H4 (cell line): ENCODE measurements around the gene PCARE. TPM values are rescaled to one million over a fixed set of nuclear protein-coding genes. Genes with fewer than 3 reads are reported as not detected.

Experiments
- DNase-seq: peaks from one replicate; pipeline ENCODE4 v3.0.0-alpha.2; 2015; ENCODE audit warnings: low spot score
- total RNA-seq: library from RNA; depleted of rRNA; stranded (reverse); fragments of >200 nt; shearing (Covaris generic); gene quantifications from 2 replicates; pipeline ENCODE4 v1.2.3, GENCODE V29; 2014

The PCARE gene
- total RNA-seq, 1 experiment from 2014 or later = not detected

DNA sequence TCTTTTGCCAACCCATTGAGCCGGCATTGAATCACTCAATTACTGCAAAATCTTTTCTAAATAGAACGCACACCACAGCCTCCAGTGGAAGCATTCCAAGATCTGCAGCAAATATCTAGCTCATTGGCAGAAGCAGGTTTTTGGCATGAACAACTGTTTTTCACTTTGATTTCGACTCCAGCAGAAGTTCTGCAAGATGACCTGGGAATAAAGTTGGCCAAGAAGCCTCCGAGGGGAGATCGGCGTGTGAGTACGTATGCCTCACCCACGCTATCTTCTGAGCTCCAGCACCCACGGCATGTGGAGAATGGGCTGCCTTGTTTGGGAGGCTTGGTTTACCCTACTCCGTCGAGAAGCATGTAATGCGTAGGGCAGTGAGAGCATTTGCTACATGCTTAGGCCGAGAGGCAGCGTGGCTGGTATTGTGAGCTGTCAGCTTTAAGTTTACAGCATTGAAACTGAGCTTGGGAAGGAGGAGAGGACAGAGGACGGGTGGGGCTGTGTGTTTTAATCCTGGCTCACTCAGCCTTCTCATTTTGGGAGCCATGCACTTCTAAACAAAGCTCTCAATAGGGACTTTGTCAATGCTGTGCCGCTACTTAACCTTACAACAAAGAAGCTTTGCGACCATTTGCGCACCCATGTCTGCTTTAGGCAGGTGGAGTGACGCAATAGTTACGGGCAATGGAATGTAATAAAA is 10.5 kb downstream of the PCARE start:
- no peak for DNase-seq

DNA sequence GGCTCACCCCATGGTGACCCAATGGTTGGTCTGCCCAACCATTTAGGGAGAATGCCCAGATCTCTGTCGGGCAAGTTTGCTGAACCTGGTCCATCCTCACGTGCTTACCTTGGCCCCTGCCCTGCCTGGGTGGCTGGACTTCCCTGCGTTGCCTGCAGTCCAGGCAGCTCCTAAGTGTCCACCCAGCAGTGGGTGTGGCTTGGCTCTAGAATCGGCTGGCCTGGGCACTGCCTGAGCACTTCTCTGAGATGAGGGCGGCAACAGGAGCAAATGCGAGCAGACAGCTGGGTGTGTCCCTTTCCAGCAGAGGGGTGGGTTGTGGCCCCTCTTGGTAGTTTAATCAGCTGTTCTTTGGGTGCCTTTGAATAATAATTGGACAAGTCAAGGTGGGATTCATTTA is 11.3 kb downstream of the PCARE start:
- no peak for DNase-seq

DNA sequence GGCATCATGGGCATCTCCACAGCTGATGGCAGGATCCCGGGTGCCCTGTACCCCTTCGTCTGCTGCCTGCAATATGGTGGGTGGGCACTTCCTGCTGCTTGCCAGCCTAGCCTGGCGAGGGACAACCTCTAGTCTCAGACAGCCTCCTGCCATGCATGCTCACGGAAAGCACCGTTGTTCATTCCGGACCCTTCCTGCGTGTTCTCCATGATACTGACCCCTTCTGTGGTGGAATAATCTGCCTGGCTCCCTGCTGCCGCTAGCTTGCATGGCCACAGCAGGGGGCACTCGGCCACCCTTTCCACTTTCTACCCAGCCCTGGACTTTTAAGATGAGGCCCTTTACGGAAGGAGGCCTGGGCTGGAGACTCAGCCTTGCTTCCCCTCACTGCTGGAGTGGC is 12.0 kb downstream of the PCARE start:
- no peak for DNase-seq

DNA sequence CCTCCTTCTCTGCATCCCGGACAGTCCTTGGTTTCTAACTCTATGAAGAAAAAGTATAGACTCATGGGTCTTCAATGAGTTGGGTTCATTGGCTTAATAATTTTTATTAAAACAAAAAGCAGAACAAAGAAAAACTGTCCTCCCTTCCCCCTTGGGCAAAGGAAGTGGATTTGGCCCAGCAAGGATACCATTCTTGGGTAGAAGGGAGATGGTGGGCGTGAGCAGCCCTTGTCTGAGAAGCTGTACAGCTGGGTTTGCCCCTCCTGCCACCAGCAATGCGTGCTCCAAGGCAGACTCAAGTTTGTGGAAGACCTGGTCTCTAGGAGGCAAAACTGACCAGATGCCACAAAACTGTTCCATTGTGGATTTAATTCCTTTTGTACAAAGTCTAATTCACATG is 12.7 kb downstream of the PCARE start:
- DNase-seq = no peak

DNA sequence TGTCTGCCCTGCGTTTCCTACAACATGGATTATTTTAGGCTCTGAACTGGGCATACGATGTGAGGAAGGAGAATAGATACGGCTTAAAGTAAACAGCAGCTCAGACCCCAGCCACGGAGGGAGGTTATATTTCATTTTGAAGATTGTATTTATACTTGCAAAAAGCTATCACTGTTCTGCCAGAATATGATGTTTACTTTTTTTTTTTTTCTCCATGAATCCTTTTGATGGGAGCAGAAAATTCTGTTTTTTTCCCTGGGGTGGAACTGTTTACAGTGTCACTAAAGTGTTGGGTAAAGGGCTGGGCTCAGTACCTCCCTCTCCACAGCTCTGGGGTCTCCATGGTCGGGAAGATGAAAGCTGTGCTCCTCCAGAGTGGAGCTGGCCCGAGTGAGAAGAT is 13.1 kb downstream of the PCARE start:
- no peak for DNase-seq

DNA sequence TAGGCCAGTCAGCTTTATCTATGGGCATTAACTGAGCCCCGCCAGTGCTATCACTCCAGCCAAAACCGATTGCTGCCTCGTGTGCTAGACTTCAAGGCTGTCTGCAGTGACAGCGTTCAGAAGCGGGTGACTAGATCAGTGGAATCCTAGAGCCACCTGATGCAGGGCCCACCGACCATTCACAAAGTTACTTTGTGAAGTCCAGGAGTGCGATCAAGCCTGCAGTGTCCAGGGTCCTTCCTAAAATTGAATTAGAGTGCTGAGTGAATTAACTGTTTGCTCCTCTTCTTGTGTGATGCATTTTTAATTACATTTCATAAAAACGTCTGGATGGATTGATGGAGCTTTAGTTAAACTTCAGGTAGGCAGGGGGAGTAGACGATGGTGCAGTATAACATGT is 13.9 kb downstream of the PCARE start:
- DNase-seq = no peak

DNA sequence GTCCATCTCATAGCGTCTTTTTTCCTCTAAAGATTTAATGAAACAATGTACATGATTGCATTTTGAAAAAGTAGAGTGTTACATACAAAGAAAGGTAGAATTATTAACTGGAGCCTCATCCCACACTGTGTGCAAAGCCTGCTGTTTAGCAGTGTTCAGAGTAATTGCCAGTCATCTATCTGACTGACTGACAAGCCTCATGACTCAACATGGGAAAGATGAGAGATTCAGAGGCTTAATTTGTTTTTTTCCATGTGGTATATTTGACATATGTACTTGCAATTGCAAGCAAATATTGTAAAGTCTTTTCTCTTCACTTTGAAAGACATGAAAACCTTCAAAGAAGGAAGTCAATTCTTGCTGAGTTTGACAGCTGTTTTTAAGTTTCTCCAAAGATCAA is 14.7 kb downstream of the PCARE start:
- DNase-seq = no peak

DNA sequence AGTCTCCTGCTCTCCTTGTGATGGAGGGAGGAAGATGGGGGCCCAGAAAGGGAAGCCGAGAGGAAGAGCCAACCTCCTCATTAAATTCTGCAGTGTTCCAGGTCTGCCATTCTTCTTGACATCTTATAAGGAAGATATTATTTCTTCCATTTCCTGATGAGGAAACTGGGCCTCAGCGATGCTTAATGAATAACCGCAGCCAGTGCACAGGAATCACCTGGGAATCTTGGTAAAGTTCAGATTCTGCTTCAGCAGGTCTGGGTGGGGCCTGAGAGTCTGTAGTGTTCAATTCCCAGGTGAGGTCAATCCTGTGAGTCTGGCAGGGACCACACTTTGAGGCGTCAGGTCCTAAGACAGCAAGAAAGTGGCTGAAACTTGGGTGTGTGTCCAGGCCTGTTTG is 17.3 kb downstream of the PCARE start:
- DNase-seq = no peak

DNA sequence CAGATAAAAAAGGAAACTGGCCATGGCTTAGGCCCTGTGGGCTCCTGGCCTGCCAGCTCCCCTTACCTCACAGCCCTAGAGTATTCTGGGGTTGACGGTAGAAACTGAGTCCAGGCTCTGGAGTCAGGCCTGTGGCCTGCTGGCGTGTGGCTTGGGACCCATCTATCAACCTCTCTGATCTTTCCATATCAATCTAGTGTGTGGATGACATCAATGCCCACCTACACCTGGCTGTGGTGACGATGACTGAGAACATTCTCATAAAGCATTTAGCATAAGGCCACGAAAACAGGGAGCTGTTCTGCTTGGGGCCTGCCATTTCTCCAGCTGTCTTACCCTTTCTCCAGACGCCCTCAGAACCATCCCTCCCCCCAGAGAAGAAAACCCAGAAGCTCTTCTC is 17.9 kb downstream of the PCARE start:
- DNase-seq = no peak

DNA sequence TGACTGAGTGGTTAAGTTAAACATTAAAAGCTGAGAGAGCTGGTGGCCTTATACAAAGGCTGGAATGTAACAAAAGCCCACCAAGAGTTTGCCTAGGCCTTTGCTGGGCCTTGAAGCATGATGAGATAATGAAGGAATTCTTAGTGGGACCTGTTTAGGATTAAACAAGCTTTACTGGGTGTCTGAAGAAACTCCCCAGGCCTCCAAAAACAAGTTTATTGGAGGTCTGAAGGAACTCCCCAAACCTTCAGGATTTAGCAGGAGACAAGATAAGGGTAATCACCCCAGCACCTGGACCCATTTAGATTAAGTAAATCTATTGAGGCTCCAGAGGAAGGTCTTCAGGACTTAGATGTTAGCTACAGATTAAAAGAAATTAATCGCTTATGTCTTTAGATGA is 18.7 kb downstream of the PCARE start:
- DNase-seq = no peak

DNA sequence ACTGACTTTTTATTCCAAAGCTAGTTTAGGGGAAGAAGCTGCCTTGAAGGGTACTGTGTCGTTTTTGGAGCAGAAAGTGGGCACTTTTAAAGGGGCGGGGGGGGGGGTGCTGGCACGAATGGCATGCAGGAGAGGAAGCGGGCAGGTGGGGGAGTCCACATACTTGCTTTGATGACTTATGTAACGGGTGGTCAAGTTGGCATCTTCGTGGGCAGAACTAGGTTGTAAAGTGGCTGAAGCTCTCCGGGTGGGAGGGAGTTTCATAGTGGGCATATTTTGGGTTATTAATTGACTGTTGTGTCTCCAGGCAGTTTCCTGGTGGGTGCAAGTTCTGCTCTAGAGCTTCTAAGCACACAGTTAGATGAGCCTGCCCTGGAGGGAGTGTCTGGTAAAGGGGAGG is 19.9 kb downstream of the PCARE start:
- DNase-seq = no peak

DNA sequence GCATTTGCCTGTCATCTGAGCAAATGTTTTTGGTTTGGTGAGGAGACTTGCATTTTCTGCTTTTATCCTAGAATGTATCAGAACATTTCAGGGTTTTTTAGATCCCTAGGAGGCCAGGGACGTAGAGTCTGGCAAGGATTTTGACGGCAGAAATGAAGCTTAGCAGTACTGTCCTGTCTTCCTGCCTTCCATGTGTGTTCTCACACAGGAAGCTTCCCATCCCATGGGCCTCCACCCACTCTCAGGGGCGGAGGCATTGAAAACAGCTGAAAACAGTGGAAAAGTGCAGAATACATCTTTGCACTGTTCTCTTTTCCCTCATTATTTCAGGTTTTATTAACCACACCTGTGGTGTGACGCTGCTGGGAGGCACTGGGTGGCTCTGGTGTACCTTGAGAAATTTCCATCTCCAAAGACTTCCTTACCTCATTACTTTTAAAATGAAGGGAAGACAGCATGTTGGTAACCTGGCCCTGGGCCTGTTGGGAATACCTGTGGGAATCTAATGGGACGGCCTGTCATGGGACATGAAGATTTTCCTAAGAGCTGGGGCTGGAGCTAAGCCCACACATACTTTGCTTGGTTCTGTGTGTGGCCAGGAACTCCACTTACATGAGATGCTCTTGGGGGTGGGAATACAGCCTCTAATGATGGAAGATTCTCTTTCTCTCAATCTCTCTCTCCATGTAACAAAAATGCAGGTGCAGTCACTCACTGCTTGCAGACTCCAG is 20.5 kb downstream of the PCARE start:
- DNase-seq = no peak

DNA sequence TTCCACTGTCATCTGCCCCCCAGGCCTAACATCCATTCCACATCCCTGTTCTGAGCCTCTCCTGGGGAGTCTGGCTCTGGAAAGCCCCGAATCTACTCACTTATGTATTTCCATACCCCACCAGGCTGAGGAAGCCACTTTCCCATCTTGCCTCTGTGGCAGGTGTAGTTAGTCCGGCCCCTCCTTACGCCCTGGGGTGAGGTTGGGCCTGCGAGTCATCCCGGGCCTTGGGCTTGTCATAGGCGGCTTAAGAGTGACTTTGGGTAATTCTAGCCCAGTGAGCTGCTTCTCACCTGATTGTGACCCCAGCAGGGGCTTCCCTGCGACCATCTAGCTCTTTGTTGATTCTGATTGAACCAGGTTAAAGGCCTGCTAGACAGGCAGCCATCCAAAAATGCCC is 21.1 kb downstream of the PCARE start:
- no peak for DNase-seq

DNA sequence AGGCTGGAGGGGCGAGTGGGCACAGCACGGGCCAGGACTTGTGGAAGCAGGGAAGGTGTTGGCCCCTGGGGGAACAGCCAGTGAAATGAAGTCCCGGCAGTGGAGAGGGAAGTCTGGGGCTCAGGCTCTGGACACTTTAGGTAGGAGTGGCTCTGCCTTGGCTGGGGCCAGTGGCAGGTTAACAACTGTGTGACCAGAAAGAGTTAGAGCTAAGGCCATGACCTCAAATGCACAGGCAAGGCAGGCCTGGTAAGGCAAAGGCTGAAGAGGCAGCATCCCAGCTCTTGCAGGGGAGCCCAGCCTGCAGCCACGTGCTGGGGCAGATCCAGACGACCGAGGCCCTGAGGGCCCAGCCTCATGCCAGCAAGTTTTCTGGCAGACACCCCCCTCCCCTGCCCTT is 21.5 kb downstream of the PCARE start:
- no peak for DNase-seq

DNA sequence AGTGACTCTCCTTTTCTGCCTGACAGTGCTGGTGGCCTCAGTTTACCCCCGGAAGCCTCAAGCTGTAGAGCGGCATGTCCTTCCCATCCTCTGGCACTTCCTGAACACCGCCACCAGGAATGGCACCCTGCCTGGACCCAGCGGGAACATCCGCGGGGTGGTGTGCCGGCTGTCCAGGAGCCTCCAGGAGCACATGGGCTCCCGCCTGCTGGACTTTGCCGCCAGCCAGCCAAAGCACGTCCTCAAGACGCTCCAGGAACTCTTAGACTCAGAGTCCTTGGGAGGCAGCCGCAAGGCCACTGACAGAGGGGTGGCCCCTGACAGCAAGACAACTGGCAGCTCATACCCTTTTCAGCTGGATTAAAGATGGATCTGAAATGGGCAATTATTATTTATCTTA is 22.6 kb downstream of the PCARE start:
- no peak for DNase-seq

DNA sequence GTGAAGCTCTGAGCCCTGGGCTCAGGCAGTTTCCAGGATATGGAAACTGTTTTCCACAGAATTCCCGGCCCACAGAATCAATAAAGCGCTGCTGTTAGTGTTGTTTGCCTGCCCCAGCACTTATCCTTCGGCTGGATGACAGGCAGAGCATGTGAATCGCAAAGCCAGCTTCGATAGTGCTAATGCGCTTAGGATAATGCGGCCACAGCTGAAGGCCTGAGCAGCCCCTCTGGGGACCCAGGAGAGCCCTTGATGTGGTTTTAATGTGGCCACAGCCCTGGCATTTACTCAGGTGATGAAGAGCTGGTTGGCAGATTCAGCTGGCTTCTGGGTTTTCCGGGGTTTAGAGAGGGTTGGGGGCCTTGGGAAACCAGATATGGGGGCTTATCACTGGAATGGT is 23.7 kb downstream of the PCARE start:
- DNase-seq = no peak

DNA sequence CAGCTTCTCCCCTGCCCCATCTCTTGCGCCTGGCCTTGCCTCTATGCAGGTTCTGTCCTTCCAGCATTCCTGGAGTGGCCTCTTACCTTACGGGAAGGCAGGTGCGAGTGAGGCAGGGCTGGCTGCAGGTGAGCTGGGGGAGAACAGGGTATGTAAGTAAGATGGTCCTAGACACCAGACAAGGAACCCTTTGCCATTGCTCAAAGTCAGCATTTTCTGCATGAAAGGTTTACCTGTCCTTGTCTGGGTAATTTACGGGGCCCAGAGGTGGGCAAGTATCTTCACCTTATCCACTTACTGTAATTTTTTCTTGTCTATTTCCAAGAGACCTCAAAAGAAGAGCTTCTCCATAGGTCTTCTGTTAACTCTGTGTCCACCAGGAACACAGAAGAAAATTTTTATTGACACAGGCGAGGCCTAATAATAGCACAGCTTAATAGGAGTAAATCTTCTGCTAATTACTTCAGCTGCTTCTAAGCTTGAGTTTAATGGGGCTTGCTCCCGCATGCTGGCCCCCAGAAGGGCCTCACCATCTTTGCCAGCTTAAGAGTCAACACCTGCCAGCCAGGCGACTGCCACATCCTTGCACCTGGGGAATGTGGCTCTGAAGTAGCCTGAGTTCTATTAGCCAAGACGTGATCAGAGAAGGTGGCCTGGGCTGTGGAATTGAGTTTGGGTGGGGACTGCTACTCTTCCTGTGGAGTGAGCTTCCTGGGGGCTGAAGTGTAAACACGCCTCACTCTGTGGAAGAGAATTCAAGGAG is 27.1 kb downstream of the PCARE start:
- DNase-seq = no peak

DNA sequence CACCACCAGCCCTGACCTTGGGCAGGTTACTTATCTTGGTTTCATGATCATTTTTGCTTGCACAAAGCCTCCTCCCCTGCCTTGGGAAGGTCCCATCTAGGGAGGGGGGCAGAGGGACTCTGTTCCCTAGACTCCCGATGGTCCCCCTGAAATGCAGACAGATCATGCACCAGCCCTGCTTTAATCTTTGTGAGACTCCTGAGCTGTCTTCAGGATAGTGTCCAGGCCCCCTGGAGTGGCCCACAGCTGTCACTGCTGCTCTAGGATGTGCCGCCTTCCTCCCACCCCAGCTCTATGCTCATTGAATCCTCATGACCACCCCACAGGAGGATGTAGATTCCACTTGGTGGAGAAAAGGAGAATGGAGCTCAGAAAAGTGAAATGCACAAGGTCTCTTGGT is 28.0 kb downstream of the PCARE start:
- no peak for DNase-seq

DNA sequence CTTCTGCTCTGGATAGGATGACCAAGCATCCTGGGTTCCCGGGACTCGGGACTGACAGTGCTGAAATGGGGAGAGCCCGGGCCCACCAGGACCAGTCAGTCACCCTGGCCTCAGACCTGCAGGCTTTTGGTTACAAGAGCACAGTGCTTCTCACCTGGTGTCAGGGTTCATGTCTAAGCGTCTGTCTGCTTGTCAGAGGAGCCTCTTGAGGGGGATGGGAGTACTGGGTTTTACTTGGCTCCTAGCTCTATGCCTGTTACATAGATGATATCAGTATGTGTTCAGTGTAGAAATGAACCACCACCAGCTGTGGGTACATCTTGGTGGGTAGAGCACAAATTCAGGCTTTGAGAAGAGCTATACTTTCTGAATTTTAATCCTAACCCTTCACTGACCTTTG is 29.9 kb downstream of the PCARE start:
- DNase-seq = no peak

DNA sequence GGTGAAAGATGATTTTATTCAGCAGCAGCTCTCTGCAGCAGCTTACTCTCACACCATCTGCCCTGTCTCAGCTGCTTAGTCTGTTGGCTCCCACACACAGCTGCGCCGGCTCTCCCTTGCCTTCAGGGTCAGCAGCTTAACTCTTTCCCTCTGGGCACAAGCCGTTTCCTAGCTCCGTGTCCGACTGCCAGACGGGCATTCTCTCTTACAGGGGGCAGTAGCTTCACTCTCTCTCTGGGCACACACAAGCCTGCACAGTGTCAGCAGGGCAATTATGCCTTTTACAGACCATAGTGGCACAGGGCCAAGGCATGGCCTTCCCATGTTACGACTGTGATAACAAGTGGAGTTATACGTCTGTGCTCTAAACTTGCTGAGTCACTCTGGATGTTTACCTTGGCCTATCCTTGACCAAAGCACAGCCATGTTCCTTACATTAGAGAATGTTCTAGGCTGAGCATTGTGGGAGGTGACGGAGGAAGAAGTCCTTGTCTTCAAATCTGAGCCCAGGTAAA is 31.7 kb downstream of the PCARE start:
- no peak for DNase-seq

DNA sequence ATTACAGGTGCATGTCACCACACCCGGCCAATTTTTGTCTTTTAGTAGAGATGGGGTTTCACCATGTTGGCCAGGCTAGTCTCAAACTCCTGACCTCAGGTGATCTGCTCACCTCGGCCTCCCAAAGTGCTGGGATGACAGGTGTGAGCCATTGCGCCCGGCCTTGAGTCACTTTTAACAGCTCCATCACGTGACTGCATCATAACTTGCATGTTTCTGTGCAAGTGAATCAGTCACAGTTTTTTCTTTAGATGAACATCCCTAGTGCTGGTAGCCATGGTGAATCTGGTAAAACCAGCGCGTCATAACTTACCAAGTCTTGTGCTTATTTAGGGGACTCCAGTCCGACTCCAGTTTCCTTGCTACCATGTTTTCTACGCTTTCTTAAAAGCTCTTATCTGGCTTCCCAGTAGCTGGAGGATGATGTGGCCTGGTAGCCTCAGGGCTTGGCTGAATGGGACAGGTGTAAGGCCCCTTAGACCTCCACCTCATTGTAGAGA is 33.1 kb downstream of the PCARE start:
- no peak for DNase-seq

DNA sequence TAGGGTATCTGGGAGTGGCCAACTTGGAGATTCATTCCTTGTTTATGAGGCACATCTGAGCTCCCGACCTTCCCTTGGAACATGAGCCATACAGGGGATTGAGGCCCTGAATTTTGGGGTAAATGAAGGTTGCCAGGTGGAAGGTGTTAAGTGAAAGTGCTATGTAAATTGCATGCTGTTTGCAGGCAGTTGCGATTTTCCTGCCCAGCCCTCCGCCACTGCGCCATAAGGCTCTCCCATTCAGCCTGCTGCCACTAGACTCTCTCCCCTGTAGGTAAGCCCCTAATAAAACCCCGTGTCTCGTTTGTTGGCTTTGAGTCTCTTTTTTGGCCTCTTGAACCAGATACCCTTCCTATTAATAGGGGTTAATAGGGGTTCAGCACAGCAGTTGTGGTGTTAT is 33.8 kb downstream of the PCARE start:
- DNase-seq = no peak
